Testis (tissue), 5 donors: ENCODE measurements around the gene AP5S1. TPM values are rescaled to one million over a fixed set of nuclear protein-coding genes. Genes with fewer than 3 reads are reported as not detected.

Experiments used
- DNase-seq: peaks from one replicate; pipeline ENCODE4 v3.0.0-alpha.2; 2019
- H3K27ac ChIP-seq, 2 donors: fragments of 200-600 bp; sonication (generic); one replicate each; pipeline ENCODE4 v1.5.1; 2019
- H3K27me3 ChIP-seq: fragments of 200-600 bp; sonication (generic); one replicate; pipeline ENCODE4 v1.5.1; 2019
- H3K36me3 ChIP-seq: fragments of 200-600 bp; sonication (generic); one replicate; pipeline ENCODE4 v1.5.1; 2017; ENCODE audit warnings: low read depth; ENCODE audit errors: missing control alignments
- H3K4me1 ChIP-seq: fragments of 200-600 bp; sonication (generic); one replicate; pipeline ENCODE4 v1.5.1; 2019
- H3K4me3 ChIP-seq, 2 donors: fragments of 200-600 bp; sonication (generic); one replicate each; pipeline ENCODE4 v1.5.1; 2017 to 2019
- H3K9me3 ChIP-seq: fragments of 200-600 bp; sonication (generic); one replicate; pipeline ENCODE4 v1.5.1; 2017
- CTCF ChIP-seq, 3 experiments: fragments of 450-650 bp in 2 of 3; fragments of 200-600 bp in 1 of 3; sonication (generic) in 1 of 3; IDR thresholded peaks; one replicate each; pipeline ENCODE4 v1.5.1; 2016 to 2019; ENCODE audit warnings: antibody characterized with exemption in 3 of 3, mild to moderate bottlenecking in 2 of 3, moderate library complexity in 1 of 3
- POLR2A ChIP-seq: fragments of 450-650 bp; IDR thresholded peaks from one replicate; pipeline ENCODE4 v1.6.1; 2017; ENCODE audit warnings: antibody characterized with exemption, mild to moderate bottlenecking, moderate library complexity
- WGBS, 2 donors: methylation state at CpG; one replicate each; pipeline ENCODE4 v1.1.5; 2018; 5-methylcytosine and 5-hydroxymethylcytosine counted together
- intact Hi-C: fragments of 100-400 bp; cut with DNase I; formaldehyde crosslinking; loops from one replicate; pipeline ENCODE4 v1.15.1; 2023; ENCODE audit warnings: low total_unique reads
- long read RNA-seq, 2 donors: transcript quantifications; one replicate each; lab custom pipeline, GENCODE V29; 2026
- polyA plus RNA-seq: library from polyadenylated mRNA; stranded (reverse); fragments of 350-450 nt; fragmentation: Illumina TruSeq; extraction: RNeasy Lipid Tissue Mini Kit (QIAGEN cat#74804); gene quantifications from one replicate; pipeline ENCODE4 v1.2.3, GENCODE V29; 2014; ENCODE audit warnings: low read depth, low replicate concordance; ENCODE audit not compliant: insufficient read depth
- total RNA-seq, 2 donors: library from RNA; depleted of rRNA; stranded (reverse); fragments of >200 nt; gene quantifications; one replicate each; pipeline ENCODE4 v1.2.3, GENCODE V29; 2016

AP5S1 gene
- total RNA-seq (10 to 100 TPM; 25.9 to 26.6 TPM), polyA plus RNA-seq (26.0 TPM)
- long read RNA-seq, donor 1, full-length matches to known transcripts, result 12 of 25 reads
- long read RNA-seq, donor 1, partial matches to known transcripts, result 13 of 25 reads
- long read RNA-seq, donor 1, other reads (novel, unspliced or antisense), result 0 of 25 reads
- long read RNA-seq, donor 2, full-length matches to known transcripts, result 3 of 3 reads
- long read RNA-seq, donor 2, partial matches to known transcripts, result 0 of 3 reads
- long read RNA-seq, donor 2, other reads (novel, unspliced or antisense), result 0 of 3 reads

- DNase-seq, result peak; percentile 99
- no peaks in the 10 kb centered on the region for H3K9me3 ChIP-seq
- peak within 1 kb of the TSS; percentile 99 for H3K27ac ChIP-seq
- TF ChIP-seq POLR2A (peak; percentile 24), CTCF (IDR thresholded peaks at IDR 0.05) (peak; percentile 98 to 99 (median 99))
- intact Hi-C loops, result loop anchor here (2.0 kb wide), 1 partner anchor 33 kb away; the partner anchor contains the start of gene CENPB
- H3K4me1 ChIP-seq, result peaks cover 22% of the 10 kb centered on the region
- H3K36me3 ChIP-seq, result no peaks in the 10 kb centered on the region
- 1% methylated on average over 22 to 61 of the region's 96 CpGs for WGBS, 2 donors
- H3K27me3 ChIP-seq, result no peaks in the 10 kb centered on the region
- peak within 1 kb of the TSS; percentile 67 to 85 for H3K4me3 ChIP-seq
These were observed at the start of gene AP5S1 for GRCh38 chr20:3820048-3820900. Gene AP5S1 (plus strand): TSS chr20:3820547. CDS start chr20:3822118, 1,571 bp downstream.

- Histone ChIP-seq H3K27me3 (no peaks in the 10 kb centered on the region), H3K36me3 (no peaks in the 10 kb centered on the region), H3K4me1 (peaks cover 6% of the 10 kb centered on the region), H3K4me3 (no peak overlapping the region), H3K9me3 (no peaks in the 10 kb centered on the region), H3K27ac (no peak overlapping the region)
- 88% methylated on average over 7 of the region's 7 CpGs for WGBS, 2 donors
- TF ChIP-seq CTCF (IDR thresholded peaks at IDR 0.05) (no peak), POLR2A (no peak)
- DNase-seq, result no peak
- intact Hi-C loops, result no loop called here
These were observed 48.7 kb upstream of the AP5S1 start for GRCh38 chr20:3771552-3772058.

- Histone ChIP-seq H3K36me3 (no peaks in the 10 kb centered on the region), H3K27ac (no peak overlapping the region), H3K4me3 (no peak overlapping the region), H3K27me3 (no peaks in the 10 kb centered on the region), H3K4me1 (peaks cover 3% of the 10 kb centered on the region), H3K9me3 (no peaks in the 10 kb centered on the region)
- DNase-seq, result no peak
- intact Hi-C loops, result no loop called here
- TF ChIP-seq POLR2A, result no peak
- 94 to 97% methylated on average over 4 of the region's 4 CpGs for WGBS, 2 donors
These were observed 44.8 kb upstream of the AP5S1 start for GRCh38 chr20:3775457-3776108.

- Histone ChIP-seq H3K27ac (no peak overlapping the region), H3K4me1 (peaks cover 7% of the 10 kb centered on the region), H3K4me3 (peak overlapping the region; percentile 27 to 45), H3K9me3 (no peaks in the 10 kb centered on the region), H3K27me3 (no peaks in the 10 kb centered on the region), H3K36me3 (no peaks in the 10 kb centered on the region)
- DNase-seq, result no peak
- WGBS, 2 donors, result 5 to 29% methylated on average over 6 to 16 of the region's 16 CpGs
- TF ChIP-seq POLR2A (no peak), CTCF (IDR thresholded peaks at IDR 0.05) (no peak)
- intact Hi-C loops, result no loop called here
These were observed 43.0 kb upstream of the AP5S1 start for GRCh38 chr20:3777381-3777715.
